HT1080 (cell line): ENCODE data around the gene KIFC3. TPM values are rescaled to one million over a fixed set of nuclear protein-coding genes. Genes with fewer than 3 reads are reported as not detected.
A peak's percentile ranks its signal among the peaks of the same experiment; 100 is the strongest.

Experiments used
- DNase-seq: peaks from one replicate; pipeline ENCODE4 v3.0.0-alpha.2; 2015; ENCODE audit warnings: low read depth
- total RNA-seq: library from RNA; depleted of rRNA; stranded (reverse); fragments of >200 nt; shearing (Covaris generic); gene quantifications from 2 replicates; pipeline ENCODE4 v1.2.3, GENCODE V29; 2014

KIFC3 gene
- total RNA-seq, 1 experiment from 2014 or later: 134 TPM

- DNase-seq: no peak
These were observed 32.6 kb downstream of the KIFC3 start for GRCh38 chr16:57769541-57770145.

GRCh38 chr16:57766714-57767348, 35.5 kb downstream of the KIFC3 start:
- DNase-seq: no peak

- DNase-seq: no peak
These were observed 37.0 kb downstream of the KIFC3 start for GRCh38 chr16:57765160-57765728.

- DNase-seq: peak; percentile 93
These were observed 37.7 kb downstream of the KIFC3 start for GRCh38 chr16:57764341-57765159.

- no peak for DNase-seq
These were observed 38.3 kb downstream of the KIFC3 start for GRCh38 chr16:57764006-57764340.

GRCh38 chr16:57763285-57764005, 38.8 kb downstream of the KIFC3 start:
- no peak for DNase-seq

GRCh38 chr16:57762365-57763040, 39.8 kb downstream of the KIFC3 start:
- DNase-seq: no peak

GRCh38 chr16:57761957-57762356, 40.3 kb downstream of the KIFC3 start:
- DNase-seq: no peak

GRCh38 chr16:57761301-57761700, 41.0 kb downstream of the KIFC3 start:
- no peak for DNase-seq

GRCh38 chr16:57760357-57761160, 41.7 kb downstream of the KIFC3 start:
- no peak for DNase-seq

- DNase-seq: no peak
These were observed 42.5 kb downstream of the KIFC3 start for GRCh38 chr16:57759541-57760356.

- DNase-seq: no peak
These were observed 43.2 kb downstream of the KIFC3 start for GRCh38 chr16:57759131-57759530.

- no peak for DNase-seq
These were observed 43.8 kb downstream of the KIFC3 start for GRCh38 chr16:57758331-57759117.

GRCh38 chr16:57757883-57758282, 44.4 kb downstream of the KIFC3 start:
- DNase-seq: no peak

GRCh38 chr16:57757326-57757786, 44.9 kb downstream of the KIFC3 start:
- peak; percentile 76 for DNase-seq

- DNase-seq: no peak
These were observed 45.6 kb downstream of the KIFC3 start for GRCh38 chr16:57756424-57757325.

GRCh38 chr16:57755726-57756423, 46.4 kb downstream of the KIFC3 start:
- DNase-seq: no peak
